CD4-positive, alpha-beta T cell (primary cell): Measurements from ENCODE around the gene SPIB. TPM values are rescaled to one million over a fixed set of nuclear protein-coding genes. Genes with fewer than 3 reads are reported as not detected.

Experiments
- ATAC-seq: fragments of 200-7000 bp; cut with Tn5 transposase; one replicate; pipeline ENCODE4 v1.10.0; 2022; ENCODE audit warnings: mild to moderate bottlenecking; ENCODE audit not compliant: poor library complexity
- CTCF ChIA-PET: fragments of 350-600 bp; sonication (Branson Sonifier 250); formaldehyde crosslinking; loops from one replicate; lab custom pipeline; 2021; ENCODE audit warnings: antibody characterized with exemption, inconsistent platforms; lab: Charles Lee
- POLR2A ChIA-PET: fragments of 350-600 bp; sonication (Branson Sonifier 250); formaldehyde crosslinking; loops from one replicate; lab custom pipeline; 2021; ENCODE audit warnings: antibody characterized with exemption, inconsistent platforms; lab: Charles Lee
- DNase-seq, 14 experiments: peaks; one replicate each; pipeline ENCODE4 v3.0.0-alpha.2; 2013 to 2020; ENCODE audit warnings: mixed read lengths in 2 of 14
- H3K27ac ChIP-seq, 2 donors: one replicate each; pipeline versions ENCODE4 v1.5.1 to v1.7.0; 2013; ENCODE audit warnings: low read length in 2 of 2, low read depth in 1 of 2, mild to moderate bottlenecking in 1 of 2
- H3K27me3 ChIP-seq, 2 experiments: 1 replicate in 1 of 2; 2 replicates in 1 of 2; pipeline versions ENCODE4 v1.6.1 to v1.7.0; 2013; ENCODE audit warnings: low read length in 2 of 2, control low read depth in 1 of 2, mild to moderate bottlenecking in 1 of 2, moderate library complexity in 1 of 2; ENCODE audit not compliant: insufficient read depth in 2 of 2, control insufficient read depth in 1 of 2
- H3K36me3 ChIP-seq: one replicate; pipeline ENCODE4 v1.6.1; 2013; ENCODE audit warnings: low read length, control low read depth; ENCODE audit not compliant: insufficient read depth
- H3K4me1 ChIP-seq: one replicate; pipeline ENCODE4 v1.6.1; 2013; ENCODE audit warnings: low read length, control low read depth; ENCODE audit not compliant: insufficient read depth
- H3K4me3 ChIP-seq: one replicate; pipeline ENCODE4 v1.5.1; 2013; ENCODE audit warnings: mild to moderate bottlenecking, low read length, moderate library complexity
- H3K9me3 ChIP-seq, 2 experiments: 1 replicate in 1 of 2; 2 replicates in 1 of 2; pipeline versions ENCODE4 v1.6.1 to v1.7.0; 2013; ENCODE audit warnings: low read length in 2 of 2, mild to moderate bottlenecking in 2 of 2, control low read depth in 1 of 2, moderate library complexity in 1 of 2; ENCODE audit not compliant: control insufficient read depth in 1 of 2, insufficient read depth in 1 of 2
- H3K27ac Mint-ChIP-seq: one replicate; pipeline ENCODE4 v1.8.0; 2020; ENCODE audit warnings: mixed read lengths
- H3K27me3 Mint-ChIP-seq: one replicate; pipeline ENCODE4 v1.8.0; 2021; ENCODE audit warnings: mixed read lengths
- H3K36me3 Mint-ChIP-seq: one replicate; pipeline ENCODE4 v1.8.0; 2021; ENCODE audit warnings: low read depth, mixed read lengths
- H3K4me1 Mint-ChIP-seq: one replicate; pipeline ENCODE4 v1.8.0; 2021; ENCODE audit warnings: low read depth, mixed read lengths
- H3K4me3 Mint-ChIP-seq: one replicate; pipeline ENCODE4 v1.8.0; 2020; ENCODE audit warnings: mild to moderate bottlenecking, mixed read lengths
- H3K9me3 Mint-ChIP-seq: one replicate; pipeline ENCODE4 v1.8.0; 2020; ENCODE audit warnings: mixed read lengths
- CTCF ChIP-seq: fragments of 200-600 bp; IDR thresholded peaks from one replicate; pipeline ENCODE4 v1.8.0; 2022; ENCODE audit warnings: antibody characterized with exemption, mild to moderate bottlenecking
- intact Hi-C, 2 experiments: fragments of 100-400 bp; cut with DNase I in 1 of 2; cut with micrococcal nuclease in 1 of 2; formaldehyde crosslinking; loops; one replicate each; pipeline versions ENCODE4 v1.15.1 to v1.9.0; 2023 to 2025; cut with DNase I, micrococcal nuclease
- total RNA-seq, 174 experiments: library from RNA in 2 of 174; stranded (reverse) in 2 of 174; gene quantifications; one replicate each; pipeline ENCODE4 v1.2.3 and lab custom pipeline; 2021 to 2026

SPIB gene
- total RNA-seq, 2 experiments from 2014 or later: 0.42 to 0.52 TPM

GRCh38 chr19:50475101-50475568 lies 56.4 kb downstream of the SPIB start:
- DNase-seq: peak in 1 of 14 experiments; percentile 38
- intact Hi-C loops: loop anchor here in 1 of 2 experiments (5.0 kb wide), 1 partner anchor 108 kb away; the partner anchor contains the start of gene NAPSA
- Mint-ChIP-seq H3K27ac (peak overlapping the region; percentile 95), H3K4me1 (peaks cover 22% of the 10 kb centered on the region), H3K4me3 (peak overlapping the region; percentile 95), H3K36me3 (peaks cover 37% of the 10 kb centered on the region), H3K27me3 (no peaks in the 10 kb centered on the region), H3K9me3 (no peaks in the 10 kb centered on the region)
- Histone ChIP-seq H3K27ac (no peak overlapping the region), H3K4me3 (no peak overlapping the region), H3K36me3 (peaks cover 22% of the 10 kb centered on the region), H3K4me1 (peaks cover 43% of the 10 kb centered on the region), H3K27me3 (no peaks in the 10 kb centered on the region), H3K9me3 (peaks cover 0 to 6% of the 10 kb centered on the region in 2 experiments)
- no peak for ATAC-seq
- POLR2A ChIA-PET: interaction anchor here (0.9 to 1.3 kb wide), 2 partner anchors 36 to 117 kb away, joined by 3 to 4 read pairs; partner anchors contain the start of gene JOSD2
- CTCF ChIA-PET: no interaction called here
- no peak for TF ChIP-seq CTCF

- no peaks in the 10 kb centered on the region for H3K27me3 ChIP-seq
- Mint-ChIP-seq H3K27me3 (no peaks in the 10 kb centered on the region), H3K4me1 (peaks cover 22% of the 10 kb centered on the region), H3K27ac (peak overlapping the region; percentile 95), H3K4me3 (peak overlapping the region; percentile 95), H3K36me3 (peaks cover 38% of the 10 kb centered on the region), H3K9me3 (no peaks in the 10 kb centered on the region)
- CTCF ChIA-PET: no interaction called here
- ATAC-seq (no peak), DNase-seq (no peak)
- intact Hi-C loops: loop anchor here (1.0 to 5.0 kb wide), 3 partner anchors 36 to 108 kb away; partner anchors contain the start of genes JOSD2 (in 2 of the 2), MYBPC2 (in 1 of the 2) and NAPSA (in 1 of the 2)
- H3K36me3 ChIP-seq: peaks cover 28% of the 10 kb centered on the region
- peak overlapping the region; percentile 79 for H3K4me3 ChIP-seq
- H3K27ac ChIP-seq: peak overlapping the region in 1 of 2 donors; percentile 73
- peaks cover 43% of the 10 kb centered on the region for H3K4me1 ChIP-seq
- TF ChIP-seq CTCF: no peak
- peaks cover 0 to 6% of the 10 kb centered on the region in 2 experiments for H3K9me3 ChIP-seq
- POLR2A ChIA-PET: interaction anchor here (0.9 to 1.3 kb wide), 2 partner anchors 36 to 118 kb away, joined by 3 to 4 read pairs; partner anchors contain the start of gene JOSD2
Measured at GRCh38 chr19:50475736-50476223, 57.0 kb downstream of the SPIB start.

GRCh38 chr19:50476224-50476906 lies 57.6 kb downstream of the SPIB start, which contains the start of the genes EMC10 and GARIN5A:
Gene EMC10, plus strand, starts transcription at chr19:50476507. Its CDS starts 38 bp downstream, at chr19:50476545.
Gene GARIN5A, minus strand, starts transcription at chr19:50476848. Its CDS starts 460 bp downstream, at chr19:50476388.
- peak within 1 kb of the TSS; percentile 95 for H3K4me3 Mint-ChIP-seq
- CTCF ChIA-PET: no interaction called here
- peak within 1 kb of the TSS; percentile 95 for H3K27ac Mint-ChIP-seq
- H3K27me3 Mint-ChIP-seq: no peaks in the 10 kb centered on the region
- intact Hi-C loops: loop anchor here (1.0 to 5.0 kb wide), 3 partner anchors 35 to 109 kb away; partner anchors contain the start of genes JOSD2 (in 2 of the 2), MYBPC2 (in 1 of the 2) and NAPSA (in 1 of the 2)
- POLR2A ChIA-PET: interaction anchor here (0.9 to 1.1 kb wide), 3 partner anchors 100 to 119 kb away, joined by 3 to 12 read pairs (median 4); partner anchors contain the start of gene NR1H2
- H3K4me1 Mint-ChIP-seq: peaks cover 22% of the 10 kb centered on the region
- peak within 1 kb of the TSS; percentile 73 to 82 for H3K27ac ChIP-seq
- ATAC-seq (peak; percentile 95), DNase-seq (peak; percentile 81 to 98 (median 92))
- no peak for TF ChIP-seq CTCF
- H3K4me1 ChIP-seq: peaks cover 43% of the 10 kb centered on the region
- peaks cover 0 to 6% of the 10 kb centered on the region in 2 experiments for H3K9me3 ChIP-seq
- peaks cover 34% of the 10 kb centered on the region for H3K36me3 ChIP-seq
- H3K36me3 Mint-ChIP-seq: peaks cover 44% of the 10 kb centered on the region
- no peaks in the 10 kb centered on the region for H3K27me3 ChIP-seq
- peak within 1 kb of the TSS; percentile 79 for H3K4me3 ChIP-seq
- no peaks in the 10 kb centered on the region for H3K9me3 Mint-ChIP-seq
